ENCODE results near the gene CHAMP1.
"Not testable (repeated sequence)": the region's sequence is repeated elsewhere in the genome, so short reads cannot be mapped to it uniquely, and the experiment has no call there.

Gene CHAMP1

DNA sequence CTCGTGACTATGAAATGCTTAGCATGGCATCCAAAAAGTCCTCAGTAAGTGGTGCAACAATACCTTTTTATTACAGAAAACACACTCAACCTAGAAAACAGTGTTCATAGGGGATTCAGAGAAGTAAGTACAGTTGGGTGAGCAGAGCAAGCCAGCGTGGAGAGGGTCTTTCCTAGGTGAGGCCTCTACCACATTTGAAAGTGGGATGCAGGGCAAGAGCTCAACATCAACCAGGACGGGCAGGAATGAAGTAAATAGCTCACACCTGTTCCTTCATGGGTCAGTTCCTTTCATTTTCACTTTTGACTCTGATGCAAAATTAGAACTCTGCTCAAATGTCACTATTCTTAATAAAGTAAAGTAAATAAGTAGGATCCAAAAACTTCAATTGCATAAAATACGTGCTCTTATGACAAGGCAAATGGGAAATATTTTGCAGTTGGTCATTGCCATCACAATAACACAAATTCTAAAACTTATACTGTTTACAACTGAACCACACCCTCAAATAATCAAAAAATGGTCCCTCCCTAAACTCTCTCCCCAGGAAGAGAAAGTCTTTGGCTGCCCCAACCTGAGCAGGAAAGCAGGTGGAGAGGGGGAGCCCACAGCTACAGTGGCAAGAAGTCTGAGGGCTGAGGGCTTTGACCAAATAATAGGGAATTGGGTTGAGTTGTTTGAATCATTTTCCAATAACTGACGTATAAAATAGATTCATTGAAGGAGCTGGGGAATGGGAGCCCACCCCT is 20.2 kb downstream of the CHAMP1 start:
- no peak for DNase-seq (ENCODE audit: low spot score)

GRCh38 chr13:114336457-114336856 is 22.2 kb downstream of the CHAMP1 start:
- DNase-seq (ENCODE audit: low spot score), result not testable (repeated sequence)

GRCh38 chr13:114338959-114339358 is 24.7 kb downstream of the CHAMP1 start:
- DNase-seq (ENCODE audit: low spot score), result no peak

DNA sequence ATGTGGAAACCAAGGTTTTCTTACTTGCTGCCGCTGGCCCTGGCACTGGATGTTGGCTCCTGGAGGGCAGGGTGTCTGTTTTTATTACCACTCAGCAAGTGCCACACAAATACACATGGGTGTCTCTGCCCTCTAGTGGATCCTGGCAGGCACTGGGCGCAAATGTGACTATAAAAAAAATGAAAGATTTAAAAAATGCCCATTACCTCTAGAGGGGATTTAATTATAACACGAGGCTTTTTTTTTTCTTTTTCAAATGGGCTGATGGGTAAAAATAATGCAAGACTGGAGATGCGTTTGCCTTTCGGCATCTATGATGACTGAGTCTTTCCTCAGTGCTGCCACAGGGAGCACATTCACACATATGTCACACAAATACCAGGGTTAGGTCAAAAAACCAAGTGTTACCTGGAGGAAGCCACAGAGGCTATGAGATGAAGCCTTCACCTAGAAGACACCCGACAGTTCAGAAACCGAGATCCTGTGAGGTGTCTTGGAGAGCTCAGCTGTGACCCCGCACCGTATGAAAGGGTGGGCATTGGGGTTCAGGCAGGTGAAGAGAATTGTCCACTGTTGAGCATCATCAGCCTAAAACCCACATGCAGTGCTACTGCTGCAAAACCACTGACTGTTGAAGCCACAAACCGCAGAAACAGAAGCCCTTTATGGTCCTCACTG is 25.7 kb downstream of the CHAMP1 start:
- no peak for DNase-seq (ENCODE audit: low spot score)

GRCh38 chr13:114341003-114341777 is 26.9 kb downstream of the CHAMP1 start:
- no peak for DNase-seq (ENCODE audit: low spot score)

DNA sequence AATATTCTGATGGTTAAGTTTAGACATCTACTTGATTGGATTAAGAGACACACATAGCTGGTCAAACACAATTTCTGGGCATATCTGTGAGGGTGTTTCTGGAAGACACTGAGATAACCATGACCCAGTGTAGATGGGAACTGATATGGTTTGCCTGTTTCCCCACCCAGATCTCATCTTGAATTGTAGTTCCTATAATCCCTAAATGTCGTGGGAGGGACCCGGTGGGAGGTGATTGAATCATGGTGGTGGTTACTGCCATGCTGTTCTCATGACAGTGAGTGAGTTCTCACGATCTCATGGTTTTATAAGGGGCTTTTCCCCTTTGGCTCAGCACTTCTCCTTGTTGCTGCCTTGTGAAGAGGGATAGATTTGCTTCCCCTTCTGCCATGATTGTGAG is 33.0 kb downstream of the CHAMP1 start:
- DNase-seq (ENCODE audit: low spot score), result not testable (repeated sequence)

DNA sequence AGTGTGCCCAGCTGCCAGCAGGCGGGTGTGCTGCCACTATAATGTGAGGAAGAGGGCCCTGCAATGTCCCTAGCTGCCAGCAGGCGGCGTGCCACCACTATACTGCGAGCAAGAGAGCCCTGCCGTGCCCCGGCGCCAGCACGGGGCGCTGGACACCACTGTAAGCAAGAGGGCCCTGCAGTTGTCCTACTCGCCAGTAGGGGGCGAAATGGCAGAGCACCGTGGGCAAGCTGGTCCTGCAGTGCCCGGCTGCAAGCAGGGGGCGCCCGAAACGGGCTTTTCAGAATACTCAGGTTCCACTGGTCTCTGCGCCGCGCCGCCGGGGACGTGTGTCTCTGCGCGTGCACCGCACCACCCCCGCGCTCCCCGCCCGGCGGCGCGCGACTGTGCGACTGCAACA is 38.5 kb downstream of the CHAMP1 start:
- not testable (repeated sequence) for DNase-seq (ENCODE audit: low spot score)

GRCh38 chr13:114353382-114353781 is 39.1 kb downstream of the CHAMP1 start:
- not testable (repeated sequence) for DNase-seq (ENCODE audit: low spot score)
